Neural cell (in vitro differentiated cells): ENCODE results near the gene TJP1. TPM values are rescaled to one million over a fixed set of nuclear protein-coding genes. Genes with fewer than 3 reads are reported as not detected.
A peak's percentile ranks its signal among the peaks of the same experiment; 100 is the strongest.

Experiments
- H2AFZ ChIP-seq: fragments of 200-600, 300-800 bp; sonication (generic), shearing (Covaris generic); 2 replicates; pipeline ENCODE4 v1.6.0; 2014; ENCODE audit warnings: low read depth, mild to moderate bottlenecking, antibody characterized with exemption, low read length, moderate library complexity
- H3F3A ChIP-seq: fragments of 200-600 bp; shearing (Covaris generic); 2 replicates; pipeline ENCODE4 v1.6.1; 2016; ENCODE audit warnings: mild to moderate bottlenecking, moderate library complexity, mixed read lengths, antibody characterized with exemption, low read length; ENCODE audit not compliant: insufficient read depth, poor library complexity, severe bottlenecking
- H3K27ac ChIP-seq: fragments of 200-600, 300-800 bp; sonication (generic), shearing (Covaris generic); 2 replicates; pipeline ENCODE4 v1.5.1; 2014; ENCODE audit warnings: mild to moderate bottlenecking, low read length, moderate library complexity
- H3K27me3 ChIP-seq: fragments of 300-800, 200-600 bp; sonication (generic), shearing (Covaris generic); 2 replicates; pipeline ENCODE4 v1.6.0; 2014; ENCODE audit warnings: mild to moderate bottlenecking, low read depth, low read length, moderate library complexity; ENCODE audit not compliant: insufficient read depth
- H3K36me3 ChIP-seq: fragments of 300-800, 200-600 bp; sonication (generic), shearing (Covaris generic); 2 replicates; pipeline ENCODE4 v1.5.1; 2014; ENCODE audit warnings: mild to moderate bottlenecking, antibody characterized with exemption, low read length, moderate library complexity; ENCODE audit not compliant: insufficient read depth
- H3K4me2 ChIP-seq: fragments of 300-800, 200-600 bp; sonication (generic), shearing (Covaris generic); 2 replicates; pipeline ENCODE4 v1.6.0; 2014; ENCODE audit warnings: mild to moderate bottlenecking, low read length
- H3K4me3 ChIP-seq: fragments of 300-800, 200-600 bp; sonication (generic), shearing (Covaris generic); 2 replicates; pipeline ENCODE4 v1.5.1; 2014; ENCODE audit warnings: mild to moderate bottlenecking, low read length, moderate library complexity
- H3K79me2 ChIP-seq: fragments of 200-600 bp; shearing (Covaris generic); replicated peaks from 2 replicates; pipeline ENCODE4 v1.6.0; 2014; ENCODE audit warnings: mild to moderate bottlenecking, low read length, moderate library complexity; ENCODE audit not compliant: insufficient read depth
- H3K9ac ChIP-seq: fragments of 300-800, 200-600 bp; sonication (generic), shearing (Covaris generic); 2 replicates; pipeline ENCODE4 v1.6.1; 2016; ENCODE audit warnings: mild to moderate bottlenecking, low read length, mixed read lengths
- H3K9me2 ChIP-seq: fragments of 200-600 bp; shearing (Covaris generic); 2 replicates; pipeline ENCODE4 v1.6.1; 2016; ENCODE audit warnings: mild to moderate bottlenecking, low read length, mixed read lengths; ENCODE audit not compliant: insufficient read depth
- H3K9me3 ChIP-seq: fragments of 200-600, 300-800 bp; sonication (generic), shearing (Covaris generic); 2 replicates; pipeline ENCODE4 v1.6.1; 2016; ENCODE audit warnings: mild to moderate bottlenecking, mixed run types, low read length, moderate library complexity, mixed read lengths
- H4K20me1 ChIP-seq: fragments of 200-600 bp; shearing (Covaris generic); 2 replicates; pipeline ENCODE4 v1.6.1; 2016; ENCODE audit warnings: mild to moderate bottlenecking, mixed run types; ENCODE audit not compliant: insufficient read depth
- EP300 ChIP-seq: fragments of 450-650 bp; conservative IDR thresholded peaks from 2 replicates; pipeline ENCODE4 v1.6.1; 2014; ENCODE audit warnings: antibody characterized with exemption, mild to moderate bottlenecking, moderate library complexity; ENCODE audit not compliant: poor library complexity, severe bottlenecking
- EZH2 ChIP-seq: fragments of 200-600, 300-800 bp; shearing (Covaris generic), sonication (generic); IDR thresholded peaks from 2 replicates; pipeline ENCODE4 v1.6.1; 2014; ENCODE audit warnings: antibody characterized with exemption, low read length, borderline replicate concordance, mild to moderate bottlenecking; ENCODE audit not compliant: insufficient read depth, poor library complexity, severe bottlenecking
- MXI1 ChIP-seq: fragments of 450-650 bp; conservative IDR thresholded peaks from 2 replicates; pipeline ENCODE4 v1.6.1; 2014; ENCODE audit warnings: antibody characterized with exemption, mild to moderate bottlenecking; ENCODE audit not compliant: poor library complexity, severe bottlenecking
- POLR2AphosphoS5 ChIP-seq: IDR thresholded peaks from 2 replicates; pipeline ENCODE4 v1.6.1; 2012
- RAD21 ChIP-seq: fragments of 450-650 bp; conservative IDR thresholded peaks from 2 replicates; pipeline ENCODE4 v1.6.1; 2014; ENCODE audit warnings: antibody characterized with exemption, mild to moderate bottlenecking, moderate library complexity
- SMC3 ChIP-seq: fragments of 450-650 bp; conservative IDR thresholded peaks from 2 replicates; pipeline ENCODE4 v1.6.1; 2014; ENCODE audit warnings: antibody characterized with exemption, mild to moderate bottlenecking, moderate library complexity; ENCODE audit not compliant: poor library complexity
- TAF1 ChIP-seq: IDR thresholded peaks from 2 replicates; pipeline ENCODE4 v1.6.1; 2012; ENCODE audit warnings: low read depth
- polyA plus RNA-seq: library from polyadenylated mRNA; depleted of rRNA; stranded (reverse); fragments of >200 nt; gene quantifications from 2 replicates; pipeline ENCODE4 v1.2.3, GENCODE V29; 2014
- TF ChIP-seq, protein P1 (sequence below): fragments of 450-650 bp; IDR thresholded peaks from 2 replicates; pipeline ENCODE4 v1.5.1; 2014; ENCODE audit warnings: antibody characterized with exemption, mild to moderate bottlenecking, moderate library complexity; ENCODE audit not compliant: poor library complexity, severe bottlenecking
- TF ChIP-seq, protein P2 (sequence below): IDR thresholded peaks from 2 replicates; pipeline ENCODE4 v1.6.1; 2012; ENCODE audit warnings: borderline replicate concordance

The TJP1 gene
- polyA plus RNA-seq, 1 donor from 2014 or later = 6.2 TPM

DNA sequence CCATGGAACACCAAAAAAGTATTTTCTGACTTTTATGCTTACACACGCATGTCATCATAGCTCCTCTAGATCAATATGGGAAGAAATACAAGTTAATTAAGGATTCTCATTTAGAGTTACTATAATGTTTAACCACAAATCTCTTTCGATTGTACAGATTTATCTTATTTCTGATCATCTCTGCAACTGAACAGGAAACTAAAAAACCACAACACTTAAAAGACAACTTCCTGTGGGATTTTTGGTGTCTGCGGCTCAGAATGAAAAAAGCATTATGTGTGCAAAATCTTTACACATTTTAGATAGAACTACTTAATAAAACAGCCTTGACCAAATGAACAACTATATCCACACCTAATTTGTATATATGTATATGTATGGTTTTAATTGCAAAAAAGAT is 3.0 kb upstream of the TJP1 start:
- Histone ChIP-seq H3K9me3 (no peaks in the 10 kb centered on the region), H3K4me2 (no peak overlapping the region)

DNA sequence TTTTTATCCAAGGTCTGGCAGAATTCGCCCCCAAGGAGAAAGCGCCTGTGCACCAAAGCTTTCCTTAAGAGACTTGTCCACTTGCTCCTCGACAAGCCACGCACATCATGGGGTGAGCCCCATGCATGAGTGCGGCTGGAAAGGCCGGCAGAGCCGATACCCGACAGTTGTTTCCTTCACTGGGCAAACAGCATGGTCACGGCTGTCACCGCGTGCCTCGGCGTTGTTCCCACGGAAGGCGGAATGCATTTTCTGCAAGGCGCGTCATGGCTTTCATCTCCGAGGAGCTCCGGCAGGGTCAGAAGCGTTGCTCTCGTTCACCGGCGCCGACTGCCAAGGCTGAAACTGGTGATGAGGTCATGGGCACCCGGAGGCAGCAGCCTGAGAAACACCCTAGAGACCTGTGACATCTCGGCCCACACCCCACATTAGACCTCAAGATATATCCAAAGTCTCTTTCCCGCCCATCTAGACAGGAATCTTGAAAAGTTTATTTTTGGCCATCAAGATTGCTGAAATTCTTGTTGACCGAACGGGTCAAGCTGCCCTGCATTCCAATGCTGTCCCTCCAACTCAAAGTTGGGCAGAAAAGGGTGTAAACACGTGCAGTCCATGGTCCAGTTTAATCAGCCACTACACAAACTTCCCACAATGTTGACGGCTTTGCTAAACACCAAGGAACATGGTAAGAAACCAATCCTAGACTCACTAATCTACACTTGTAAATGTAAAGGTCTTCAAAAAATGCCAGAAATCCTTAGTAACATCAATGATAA is 604 bp upstream of the TJP1 start:
- no peaks in the 10 kb centered on the region for H3K9me3 ChIP-seq
- H2AFZ ChIP-seq = peak overlapping the region; percentile 44
- peak overlapping the region; percentile 84 for H3K4me3 ChIP-seq
- peaks cover 4% of the 10 kb centered on the region for H3F3A ChIP-seq
- H3K9me2 ChIP-seq = no peaks in the 10 kb centered on the region
- TF ChIP-seq MXI1 (peak; percentile 71), EZH2 (no peak)
- no peaks in the 10 kb centered on the region for H4K20me1 ChIP-seq
- no peak overlapping the region for H3K9ac ChIP-seq
- peaks cover 33% of the 10 kb centered on the region for H3K79me2 ChIP-seq
- no peak overlapping the region for H3K27ac ChIP-seq
- H3K27me3 ChIP-seq = no peaks in the 10 kb centered on the region
- H3K4me2 ChIP-seq = peak overlapping the region; percentile 68
- no peaks in the 10 kb centered on the region for H3K36me3 ChIP-seq

More for the DNA sequence above, 3.0 kb upstream of the TJP1 start:
- Histone ChIP-seq H3K36me3 (no peaks in the 10 kb centered on the region), H2AFZ (no peak overlapping the region), H4K20me1 (no peaks in the 10 kb centered on the region), H3K79me2 (peaks cover 10% of the 10 kb centered on the region), H3K4me3 (no peak overlapping the region), H3K9me2 (no peaks in the 10 kb centered on the region), H3K9ac (no peak overlapping the region), H3K27ac (no peak overlapping the region), H3K27me3 (no peaks in the 10 kb centered on the region), H3F3A (peaks cover 4% of the 10 kb centered on the region)
- TF ChIP-seq, protein P1, sequence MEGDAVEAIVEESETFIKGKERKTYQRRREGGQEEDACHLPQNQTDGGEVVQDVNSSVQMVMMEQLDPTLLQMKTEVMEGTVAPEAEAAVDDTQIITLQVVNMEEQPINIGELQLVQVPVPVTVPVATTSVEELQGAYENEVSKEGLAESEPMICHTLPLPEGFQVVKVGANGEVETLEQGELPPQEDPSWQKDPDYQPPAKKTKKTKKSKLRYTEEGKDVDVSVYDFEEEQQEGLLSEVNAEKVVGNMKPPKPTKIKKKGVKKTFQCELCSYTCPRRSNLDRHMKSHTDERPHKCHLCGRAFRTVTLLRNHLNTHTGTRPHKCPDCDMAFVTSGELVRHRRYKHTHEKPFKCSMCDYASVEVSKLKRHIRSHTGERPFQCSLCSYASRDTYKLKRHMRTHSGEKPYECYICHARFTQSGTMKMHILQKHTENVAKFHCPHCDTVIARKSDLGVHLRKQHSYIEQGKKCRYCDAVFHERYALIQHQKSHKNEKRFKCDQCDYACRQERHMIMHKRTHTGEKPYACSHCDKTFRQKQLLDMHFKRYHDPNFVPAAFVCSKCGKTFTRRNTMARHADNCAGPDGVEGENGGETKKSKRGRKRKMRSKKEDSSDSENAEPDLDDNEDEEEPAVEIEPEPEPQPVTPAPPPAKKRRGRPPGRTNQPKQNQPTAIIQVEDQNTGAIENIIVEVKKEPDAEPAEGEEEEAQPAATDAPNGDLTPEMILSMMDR = no peak
- no peak for TF ChIP-seq EP300
- TF ChIP-seq SMC3 = no peak
- TF ChIP-seq POLR2AphosphoS5 = no peak
- TF ChIP-seq RAD21 = no peak
- TF ChIP-seq EZH2 = no peak
- TF ChIP-seq, protein P2, sequence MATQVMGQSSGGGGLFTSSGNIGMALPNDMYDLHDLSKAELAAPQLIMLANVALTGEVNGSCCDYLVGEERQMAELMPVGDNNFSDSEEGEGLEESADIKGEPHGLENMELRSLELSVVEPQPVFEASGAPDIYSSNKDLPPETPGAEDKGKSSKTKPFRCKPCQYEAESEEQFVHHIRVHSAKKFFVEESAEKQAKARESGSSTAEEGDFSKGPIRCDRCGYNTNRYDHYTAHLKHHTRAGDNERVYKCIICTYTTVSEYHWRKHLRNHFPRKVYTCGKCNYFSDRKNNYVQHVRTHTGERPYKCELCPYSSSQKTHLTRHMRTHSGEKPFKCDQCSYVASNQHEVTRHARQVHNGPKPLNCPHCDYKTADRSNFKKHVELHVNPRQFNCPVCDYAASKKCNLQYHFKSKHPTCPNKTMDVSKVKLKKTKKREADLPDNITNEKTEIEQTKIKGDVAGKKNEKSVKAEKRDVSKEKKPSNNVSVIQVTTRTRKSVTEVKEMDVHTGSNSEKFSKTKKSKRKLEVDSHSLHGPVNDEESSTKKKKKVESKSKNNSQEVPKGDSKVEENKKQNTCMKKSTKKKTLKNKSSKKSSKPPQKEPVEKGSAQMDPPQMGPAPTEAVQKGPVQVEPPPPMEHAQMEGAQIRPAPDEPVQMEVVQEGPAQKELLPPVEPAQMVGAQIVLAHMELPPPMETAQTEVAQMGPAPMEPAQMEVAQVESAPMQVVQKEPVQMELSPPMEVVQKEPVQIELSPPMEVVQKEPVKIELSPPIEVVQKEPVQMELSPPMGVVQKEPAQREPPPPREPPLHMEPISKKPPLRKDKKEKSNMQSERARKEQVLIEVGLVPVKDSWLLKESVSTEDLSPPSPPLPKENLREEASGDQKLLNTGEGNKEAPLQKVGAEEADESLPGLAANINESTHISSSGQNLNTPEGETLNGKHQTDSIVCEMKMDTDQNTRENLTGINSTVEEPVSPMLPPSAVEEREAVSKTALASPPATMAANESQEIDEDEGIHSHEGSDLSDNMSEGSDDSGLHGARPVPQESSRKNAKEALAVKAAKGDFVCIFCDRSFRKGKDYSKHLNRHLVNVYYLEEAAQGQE = no peak
- TF ChIP-seq MXI1 = no peak
- TF ChIP-seq TAF1 = no peak
